Caki2 (cell line): ENCODE results near the gene WDFY2. TPM values are rescaled to one million over a fixed set of nuclear protein-coding genes. Genes with fewer than 3 reads are reported as not detected.
"Not testable (repeated sequence)": the region's sequence is repeated elsewhere in the genome, so short reads cannot be mapped to it uniquely, and the experiment has no call there.

ENCODE experiments used
- DNase-seq: peaks from one replicate; pipeline ENCODE4 v3.0.0-alpha.2; 2015; ENCODE audit warnings: low read depth
- in situ Hi-C: cut with HindIII; loops from 2 replicates; pipeline ENCODE4 v1.10.0; 2016; ENCODE audit warnings: low sequenced_read_pairs, low pct_unique_long_range_greater_than_20kb, mixed read lengths
- total RNA-seq: library from RNA; depleted of rRNA; stranded (reverse); fragments of >200 nt; shearing (Covaris generic); gene quantifications from 2 replicates; pipeline ENCODE4 v1.2.3, GENCODE V29; 2014; ENCODE audit warnings: low replicate concordance

WDFY2 gene
- total RNA-seq, 1 experiment from 2014 or later, result 1.2 TPM

DNA sequence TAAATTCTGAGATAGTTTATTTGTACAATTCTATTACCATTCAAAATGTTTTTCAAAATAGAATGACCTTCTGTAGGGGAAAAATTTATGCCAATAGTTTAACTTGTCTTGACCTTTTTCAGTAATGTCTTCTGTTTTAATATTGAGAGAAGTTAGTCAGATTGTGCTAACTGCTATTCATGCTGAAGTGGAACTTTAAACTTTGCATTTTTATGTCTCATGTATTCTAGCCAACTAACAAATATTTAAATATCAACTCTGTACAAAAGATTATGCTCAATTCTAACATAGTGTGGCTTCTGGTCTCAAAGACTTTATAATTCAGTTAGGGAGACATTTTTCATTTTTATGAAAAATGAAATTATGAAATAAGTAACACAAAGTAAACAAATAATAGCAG, 94.2 kb downstream of the WDFY2 start:
- in situ Hi-C loops, result no loop called here
- DNase-seq, result no peak

- in situ Hi-C loops, result no loop called here
- no peak for DNase-seq
Observed at GRCh38 chr13:51679616-51680015, 95.4 kb downstream of the WDFY2 start.

DNA sequence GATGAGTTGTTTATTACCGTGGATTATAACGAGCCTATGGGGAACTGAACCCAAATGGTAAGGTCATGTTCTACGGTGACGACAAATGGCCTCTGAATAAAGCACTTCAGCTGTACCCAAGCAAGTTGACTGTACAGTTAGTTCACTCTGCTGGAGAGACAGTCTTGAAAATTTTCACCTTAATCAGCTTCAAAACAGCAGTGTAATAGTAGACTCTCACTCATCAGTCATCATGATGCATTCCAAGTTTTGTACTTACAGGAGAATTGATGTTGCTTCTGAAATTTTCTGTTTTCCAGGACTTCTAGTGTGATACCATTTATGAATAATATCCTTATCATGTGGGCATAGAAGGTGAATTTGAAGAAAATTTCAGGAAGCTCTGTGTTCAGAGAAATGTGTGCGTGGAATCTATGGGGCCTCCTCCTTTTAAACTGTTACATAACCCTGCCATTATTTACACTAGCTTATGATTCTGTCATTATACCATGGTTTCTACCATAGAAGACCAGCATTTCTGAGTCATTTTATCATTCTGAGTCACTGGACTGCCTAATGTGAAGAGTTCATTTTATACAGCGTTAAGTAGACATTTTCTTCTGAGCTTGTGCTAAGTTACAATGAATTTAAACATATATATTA, 96.9 kb downstream of the WDFY2 start:
- DNase-seq, result peak; percentile 6

GRCh38 chr13:51682686-51683085, 98.4 kb downstream of the WDFY2 start:
- DNase-seq, result no peak
- in situ Hi-C loops, result no loop called here

More for the DNA sequence above, 96.9 kb downstream of the WDFY2 start:
- in situ Hi-C loops, result no loop called here

- DNase-seq, result peak; percentile 2
- in situ Hi-C loops, result no loop called here
Observed at GRCh38 chr13:51683597-51683996, 99.3 kb downstream of the WDFY2 start.

DNA sequence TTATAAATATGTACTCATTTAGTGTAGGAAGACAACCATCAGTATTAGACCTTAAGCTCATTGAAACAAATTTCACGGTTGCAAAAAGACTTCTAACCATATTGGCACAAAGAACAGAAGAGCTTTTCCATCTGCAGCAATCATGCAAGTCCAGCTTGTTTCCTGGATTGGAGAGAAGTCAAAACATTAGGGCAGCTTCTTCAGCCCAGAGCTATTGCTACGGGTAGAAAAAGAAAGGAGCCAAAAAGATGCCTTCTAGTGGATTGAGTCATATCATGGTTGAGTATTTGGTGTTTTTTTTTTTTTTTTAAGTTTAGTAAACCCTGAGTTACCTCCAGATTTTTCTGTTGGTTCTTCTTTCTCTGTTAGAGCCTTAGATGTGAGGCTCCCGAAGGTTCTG, 99.8 kb downstream of the WDFY2 start:
- no peak for DNase-seq

GRCh38 chr13:51687947-51688714, 103.9 kb downstream of the WDFY2 start:
- in situ Hi-C loops, result no loop called here
- no peak for DNase-seq

More for the DNA sequence above, 99.8 kb downstream of the WDFY2 start:
- in situ Hi-C loops, result no loop called here

- DNase-seq, result no peak
- in situ Hi-C loops, result no loop called here
Observed at GRCh38 chr13:51688937-51689662, 104.8 kb downstream of the WDFY2 start.

- DNase-seq, result no peak
- in situ Hi-C loops, result no loop called here
Observed at GRCh38 chr13:51689663-51689996, 105.4 kb downstream of the WDFY2 start.

DNA sequence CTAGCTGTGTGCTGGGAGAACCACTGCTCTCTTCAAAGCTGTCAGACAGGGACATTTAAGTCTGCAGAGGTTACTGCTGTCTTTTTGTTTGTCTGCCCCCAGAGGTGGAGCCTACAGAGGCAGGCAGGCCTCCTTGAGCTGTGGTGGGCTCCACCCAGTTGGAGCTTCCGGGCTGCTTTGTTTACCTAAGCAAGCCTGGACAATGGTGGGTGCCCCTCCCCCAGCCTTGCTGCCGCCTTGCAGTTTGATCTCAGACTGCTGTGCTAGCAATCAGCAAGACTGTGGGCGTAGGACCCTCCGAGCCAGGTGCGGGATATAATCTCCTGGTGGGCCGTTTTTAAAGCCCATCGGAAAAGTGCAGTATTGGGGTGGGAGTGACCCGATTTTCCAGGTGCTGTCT, 111.4 kb downstream of the WDFY2 start:
- in situ Hi-C loops, DNase-seq: not testable (repeated sequence)

DNA sequence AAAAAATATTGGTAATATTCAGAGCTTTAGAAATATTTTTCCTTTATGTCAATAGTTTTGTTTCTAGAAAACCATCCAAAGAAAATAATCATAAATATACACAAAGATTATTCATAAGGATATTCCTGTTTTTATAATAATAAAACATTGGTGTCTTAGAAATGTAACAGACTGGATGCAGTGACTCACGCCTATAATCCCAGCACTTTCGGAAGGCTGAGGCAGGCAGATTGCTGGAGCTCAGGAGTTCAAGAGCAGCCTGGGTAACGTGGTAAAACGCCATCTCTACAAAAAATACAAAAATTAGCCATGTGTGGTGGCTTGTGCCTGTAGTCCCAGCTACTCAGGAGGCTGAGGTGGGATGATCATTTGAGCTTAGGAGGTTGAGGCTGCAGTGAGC, 112.9 kb downstream of the WDFY2 start:
- DNase-seq, result no peak
- in situ Hi-C loops, result no loop called here

- in situ Hi-C loops, result no loop called here
- DNase-seq, result no peak
Observed at GRCh38 chr13:51697855-51698254, 113.6 kb downstream of the WDFY2 start.

GRCh38 chr13:51698352-51698751, 114.1 kb downstream of the WDFY2 start:
- in situ Hi-C loops, result no loop called here
- DNase-seq, result no peak

DNA sequence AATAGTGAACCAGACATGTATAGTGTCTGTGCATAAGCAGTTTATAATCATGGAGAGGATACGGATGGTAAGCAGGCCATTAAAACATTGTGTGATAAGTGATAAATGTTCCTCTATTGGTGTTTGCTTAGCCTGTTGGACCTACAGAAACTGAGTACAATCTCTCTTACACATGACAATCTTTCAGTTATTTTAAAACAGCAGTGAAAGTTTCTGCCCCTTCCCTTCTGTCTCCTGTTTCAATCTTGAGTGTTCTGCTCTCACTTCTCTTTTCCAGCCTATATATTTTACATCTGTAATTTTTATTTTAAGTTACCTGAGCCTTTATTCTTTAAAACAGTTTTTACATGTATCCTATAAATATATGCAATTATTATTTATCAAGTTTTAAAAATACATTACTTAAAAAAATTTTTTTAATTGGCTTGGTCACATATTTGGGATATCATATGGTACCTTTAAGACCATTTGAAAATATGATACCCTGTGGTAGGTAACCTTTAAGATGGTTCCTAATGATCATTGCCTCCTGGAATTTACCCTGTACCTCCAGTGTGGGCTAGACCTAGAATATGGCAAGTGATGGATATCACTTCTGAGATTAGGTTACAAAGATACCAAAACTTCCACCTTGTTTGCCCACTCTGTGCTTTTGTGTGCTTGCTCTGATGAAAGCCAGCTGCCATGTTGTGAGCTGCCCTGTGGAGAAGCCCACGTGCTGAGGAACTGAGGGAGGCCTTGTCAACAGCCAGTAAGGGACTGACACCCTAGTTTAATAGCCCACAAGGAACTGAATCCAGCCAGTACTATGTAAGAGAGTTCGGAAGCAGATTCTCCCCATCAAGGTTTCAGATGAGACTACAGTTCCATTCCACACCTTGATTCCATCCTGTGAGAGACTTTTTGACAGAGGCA, 120.4 kb downstream of the WDFY2 start:
- in situ Hi-C loops, result no loop called here
- DNase-seq, result no peak

- in situ Hi-C loops, result no loop called here
- DNase-seq, result no peak
Observed at GRCh38 chr13:51707461-51707860, 123.2 kb downstream of the WDFY2 start.

DNA sequence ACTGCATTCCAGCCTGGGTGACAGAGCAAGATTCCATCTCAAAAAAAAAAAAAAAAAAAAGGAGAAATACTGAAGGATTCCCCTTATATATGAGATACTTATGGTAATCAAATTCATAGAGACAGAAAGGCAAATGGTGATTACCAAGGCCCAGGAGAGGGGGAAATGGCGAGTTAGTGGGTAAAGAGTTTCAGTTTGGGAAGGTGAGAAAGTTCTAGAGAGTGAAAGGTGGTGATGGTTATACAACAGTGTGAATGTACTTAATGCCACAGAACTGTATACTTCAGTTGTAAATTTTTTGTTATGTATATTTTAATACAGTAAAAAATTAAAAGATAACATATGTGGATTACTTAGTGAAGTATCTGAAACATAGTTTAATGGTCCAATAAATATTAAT, 129.5 kb downstream of the WDFY2 start:
- DNase-seq, result no peak
- in situ Hi-C loops, result no loop called here

GRCh38 chr13:51714663-51715168, 130.5 kb downstream of the WDFY2 start:
- in situ Hi-C loops, result no loop called here
- DNase-seq, result peak; percentile 29

- no peak for DNase-seq
- in situ Hi-C loops, result no loop called here
Observed at GRCh38 chr13:51715613-51716012, 131.4 kb downstream of the WDFY2 start.
